Progenitor cell of endocrine pancreas (in vitro differentiated cells): ENCODE data around the gene ARHGEF11. TPM values are rescaled to one million over a fixed set of nuclear protein-coding genes. Genes with fewer than 3 reads are reported as not detected.

Source experiments
- DNase-seq: peaks from one replicate; pipeline ENCODE4 v3.0.0; 2021; ENCODE audit warnings: low spot score; ENCODE audit not compliant: unreplicated experiment
- H3K27ac Mint-ChIP-seq: 2 replicates; pipeline ENCODE4 v1.8.0; 2021; ENCODE audit warnings: mild to moderate bottlenecking, moderate library complexity, mixed read lengths
- H3K27me3 Mint-ChIP-seq: 2 replicates; pipeline ENCODE4 v1.8.0; 2021; ENCODE audit warnings: mixed read lengths
- H3K36me3 Mint-ChIP-seq: 2 replicates; pipeline ENCODE4 v1.8.0; 2022; ENCODE audit warnings: mixed read lengths; ENCODE audit not compliant: insufficient read depth
- H3K4me1 Mint-ChIP-seq: 2 replicates; pipeline ENCODE4 v1.8.0; 2021; ENCODE audit warnings: low read depth, mixed read lengths
- H3K4me3 Mint-ChIP-seq: 2 replicates; pipeline ENCODE4 v1.8.0; 2021; ENCODE audit warnings: low read depth, mild to moderate bottlenecking, moderate library complexity, mixed read lengths
- H3K9me3 Mint-ChIP-seq: 2 replicates; pipeline ENCODE4 v1.8.0; 2021; ENCODE audit warnings: low read depth, mixed read lengths
- CTCF ChIP-seq: fragments of 200-600 bp; sonication (generic); IDR thresholded peaks from one replicate; pipeline ENCODE4 v1.5.0; 2021; ENCODE audit warnings: antibody characterized with exemption, mild to moderate bottlenecking; ENCODE audit not compliant: unreplicated experiment
- total RNA-seq: library from RNA; stranded (reverse); gene quantifications from 2 replicates; pipeline ENCODE4 v1.2.1, GENCODE V29; 2021

The ARHGEF11 gene
- total RNA-seq, 1 donor from 2014 or later: 56.7 TPM

- no peak overlapping the region for H3K4me3 Mint-ChIP-seq
- DNase-seq: no peak
- no peak for TF ChIP-seq CTCF
- H3K36me3 Mint-ChIP-seq: no peaks in the 10 kb centered on the region
- H3K4me1 Mint-ChIP-seq: peaks cover 8% of the 10 kb centered on the region
- no peak overlapping the region for H3K27ac Mint-ChIP-seq
- H3K27me3 Mint-ChIP-seq: peaks cover 98% of the 10 kb centered on the region
- H3K9me3 Mint-ChIP-seq: no peaks in the 10 kb centered on the region
These were observed 120.9 kb downstream of the ARHGEF11 start for GRCh38 chr1:156924478-156925153.

- H3K27ac Mint-ChIP-seq: no peak overlapping the region
- H3K4me3 Mint-ChIP-seq: no peak overlapping the region
- peaks cover 8% of the 10 kb centered on the region for H3K4me1 Mint-ChIP-seq
- TF ChIP-seq CTCF: no peak
- H3K9me3 Mint-ChIP-seq: no peaks in the 10 kb centered on the region
- DNase-seq: no peak
- no peaks in the 10 kb centered on the region for H3K36me3 Mint-ChIP-seq
- H3K27me3 Mint-ChIP-seq: peaks cover 96% of the 10 kb centered on the region
These were observed 121.7 kb downstream of the ARHGEF11 start for GRCh38 chr1:156923670-156924477.

GRCh38 chr1:156922986-156923669 lies 122.4 kb downstream of the ARHGEF11 start:
- no peak for DNase-seq
- peaks cover 3% of the 10 kb centered on the region for H3K9me3 Mint-ChIP-seq
- TF ChIP-seq CTCF: no peak
- H3K4me3 Mint-ChIP-seq: peak overlapping the region; percentile 27
- peaks cover 8% of the 10 kb centered on the region for H3K4me1 Mint-ChIP-seq
- H3K36me3 Mint-ChIP-seq: no peaks in the 10 kb centered on the region
- peaks cover 96% of the 10 kb centered on the region for H3K27me3 Mint-ChIP-seq
- no peak overlapping the region for H3K27ac Mint-ChIP-seq

GRCh38 chr1:156921053-156921529 lies 124.5 kb downstream of the ARHGEF11 start:
- DNase-seq: no peak
- Mint-ChIP-seq H3K4me1 (peaks cover 3% of the 10 kb centered on the region), H3K36me3 (no peaks in the 10 kb centered on the region), H3K4me3 (no peak overlapping the region), H3K27me3 (peaks cover 90% of the 10 kb centered on the region), H3K9me3 (peaks cover 3% of the 10 kb centered on the region), H3K27ac (no peak overlapping the region)
- TF ChIP-seq CTCF: no peak
